ENCODE measurements around the gene SH3YL1.

DNA sequence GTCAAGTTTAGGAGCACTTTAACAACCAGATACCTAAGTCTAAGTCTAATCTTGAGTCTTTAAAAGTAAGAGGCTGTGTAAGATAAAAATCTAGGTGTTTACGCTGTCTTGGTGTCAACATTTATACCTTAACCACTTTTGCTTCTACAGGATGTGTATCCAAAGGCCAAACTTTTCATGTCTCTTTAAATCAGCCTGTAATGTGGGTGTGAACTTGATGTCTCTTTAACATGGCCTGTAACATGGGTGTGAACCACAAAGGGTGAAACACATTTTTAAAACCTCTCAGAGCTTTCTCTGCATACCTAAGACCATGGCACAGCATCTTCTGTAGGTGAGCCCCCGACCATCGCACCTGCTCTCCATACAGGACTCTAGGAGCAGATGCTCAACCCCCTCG, 40.4 kb downstream of the SH3YL1 start:
- TF ChIP-seq, protein P1, sequence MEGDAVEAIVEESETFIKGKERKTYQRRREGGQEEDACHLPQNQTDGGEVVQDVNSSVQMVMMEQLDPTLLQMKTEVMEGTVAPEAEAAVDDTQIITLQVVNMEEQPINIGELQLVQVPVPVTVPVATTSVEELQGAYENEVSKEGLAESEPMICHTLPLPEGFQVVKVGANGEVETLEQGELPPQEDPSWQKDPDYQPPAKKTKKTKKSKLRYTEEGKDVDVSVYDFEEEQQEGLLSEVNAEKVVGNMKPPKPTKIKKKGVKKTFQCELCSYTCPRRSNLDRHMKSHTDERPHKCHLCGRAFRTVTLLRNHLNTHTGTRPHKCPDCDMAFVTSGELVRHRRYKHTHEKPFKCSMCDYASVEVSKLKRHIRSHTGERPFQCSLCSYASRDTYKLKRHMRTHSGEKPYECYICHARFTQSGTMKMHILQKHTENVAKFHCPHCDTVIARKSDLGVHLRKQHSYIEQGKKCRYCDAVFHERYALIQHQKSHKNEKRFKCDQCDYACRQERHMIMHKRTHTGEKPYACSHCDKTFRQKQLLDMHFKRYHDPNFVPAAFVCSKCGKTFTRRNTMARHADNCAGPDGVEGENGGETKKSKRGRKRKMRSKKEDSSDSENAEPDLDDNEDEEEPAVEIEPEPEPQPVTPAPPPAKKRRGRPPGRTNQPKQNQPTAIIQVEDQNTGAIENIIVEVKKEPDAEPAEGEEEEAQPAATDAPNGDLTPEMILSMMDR (conservative IDR thresholded peaks at IDR 0.05): no peak
- TF ChIP-seq EZH2 (IDR thresholded peaks at IDR 0.05; ENCODE audit: low read depth): no peak
